Fibroblast of skin of left biceps (primary cell): ENCODE measurements around the gene FGGY.
"Not testable (repeated sequence)": the region's sequence is repeated elsewhere in the genome, so short reads cannot be mapped to it uniquely, and the experiment has no call there.

ENCODE experiments used
- DNase-seq, 2 experiments: peaks; one replicate each; pipeline ENCODE4 v3.0.0-alpha.2; 2013; ENCODE audit warnings: low read depth in 2 of 2

Gene FGGY

DNA sequence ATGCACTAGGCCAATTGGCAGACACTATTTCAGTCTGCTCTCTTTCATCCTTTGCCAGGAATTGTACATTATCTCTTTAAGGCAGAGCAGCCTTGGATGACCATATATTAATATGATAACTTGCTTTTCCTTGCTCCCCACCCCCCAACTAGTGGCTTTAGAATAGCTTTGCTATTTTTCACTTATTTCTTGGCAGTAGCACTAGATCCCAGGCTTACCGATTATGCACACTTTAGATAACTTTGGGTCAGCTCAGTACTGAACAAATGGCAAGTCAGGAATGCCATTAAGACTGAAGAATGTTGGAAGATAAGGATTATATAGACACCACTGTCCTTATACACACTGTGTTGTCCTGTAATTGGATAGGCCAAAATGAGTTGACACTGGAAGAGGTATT lies 146.4 kb downstream of the FGGY start:
- peak in 1 of 2 experiments; percentile 45 for DNase-seq

DNA sequence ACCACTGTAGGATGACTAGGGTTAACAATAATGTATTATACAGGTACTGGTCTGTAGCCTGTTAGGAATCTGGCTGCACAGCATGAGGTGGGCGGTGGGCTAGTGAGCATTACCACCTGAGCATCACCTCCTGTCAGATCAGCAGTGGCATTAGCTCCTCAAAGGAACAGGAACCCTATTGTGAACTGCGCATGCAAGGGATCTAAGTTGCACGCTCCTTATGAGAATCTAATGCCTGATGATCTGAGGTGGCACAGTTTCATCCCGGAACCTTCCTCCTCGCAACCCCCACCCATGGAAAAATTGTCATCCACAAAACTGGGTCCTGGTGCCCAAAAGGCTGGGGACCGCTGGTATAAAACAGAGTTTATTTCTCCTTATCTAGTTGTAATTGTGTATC lies 147.6 kb downstream of the FGGY start:
- DNase-seq = no peak

DNA sequence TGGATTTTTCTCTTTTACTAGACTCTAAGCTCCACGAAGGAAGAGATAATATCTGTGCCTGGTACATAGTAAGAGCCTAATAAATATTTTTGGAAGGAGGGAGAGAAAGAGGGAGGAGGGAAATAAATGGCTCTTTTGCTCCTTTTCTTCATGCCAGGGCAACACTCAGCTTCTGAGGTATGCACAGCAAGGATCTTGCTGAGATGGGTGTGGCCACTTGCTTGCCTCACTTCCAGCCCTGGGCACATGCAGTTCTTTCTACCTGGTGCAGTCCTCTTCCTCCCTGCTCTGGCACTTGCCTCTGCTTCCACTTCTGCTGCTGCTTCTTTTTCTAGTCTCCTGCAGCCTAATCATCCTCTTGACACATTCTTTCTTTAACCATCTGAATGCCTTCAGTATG lies 148.1 kb downstream of the FGGY start:
- DNase-seq = no peak

DNA sequence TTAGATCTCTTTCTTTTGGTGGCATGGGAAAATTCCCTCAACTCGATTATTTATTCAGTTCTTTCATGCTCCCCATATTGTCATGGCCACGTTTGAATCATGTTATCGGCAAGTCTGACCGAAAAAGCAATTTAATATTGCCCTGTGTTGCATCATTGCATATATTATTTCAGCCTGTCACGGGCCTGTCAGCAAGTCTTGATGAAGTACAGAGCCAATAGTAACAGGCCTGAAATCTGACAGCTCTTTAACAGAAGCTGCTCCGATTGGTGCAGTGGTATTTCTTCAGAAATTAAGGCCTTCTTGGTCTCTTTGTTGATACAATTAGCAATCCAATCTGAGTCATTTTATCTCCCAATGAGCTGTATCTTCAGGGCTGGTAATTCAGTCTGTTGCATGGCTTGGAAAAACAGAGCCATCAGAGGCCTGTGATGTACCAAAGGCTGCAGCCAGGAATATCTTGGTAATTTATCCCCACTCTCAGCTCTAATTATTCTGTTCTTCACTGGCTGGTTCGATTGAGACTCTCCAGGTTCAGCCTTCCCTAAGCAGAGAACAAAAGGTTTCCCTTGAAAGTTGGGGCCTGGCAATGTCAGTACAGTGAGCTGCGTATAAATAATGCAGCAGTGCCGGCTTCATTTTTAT lies 149.5 kb downstream of the FGGY start:
- DNase-seq = peak; percentile 96 to 98

DNA sequence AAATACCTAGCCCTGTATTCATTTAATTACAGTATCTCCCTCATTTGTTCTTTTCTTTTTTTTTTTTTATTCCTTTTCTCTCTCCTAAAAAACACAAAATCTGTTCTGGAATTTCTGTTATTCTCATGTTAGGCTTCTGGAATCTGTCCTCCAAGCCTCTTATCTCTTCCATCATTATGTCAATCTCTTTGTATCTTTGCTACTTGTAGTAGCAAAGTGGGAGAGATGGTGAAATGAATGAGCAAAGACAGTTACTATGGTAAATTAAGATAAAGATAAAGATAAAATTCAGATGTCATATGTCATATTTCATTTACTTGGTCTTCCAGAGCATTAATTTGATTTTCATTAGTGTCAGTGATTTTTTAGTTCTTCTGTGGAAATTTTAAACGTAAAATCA lies 155.1 kb downstream of the FGGY start:
- DNase-seq = no peak

DNA sequence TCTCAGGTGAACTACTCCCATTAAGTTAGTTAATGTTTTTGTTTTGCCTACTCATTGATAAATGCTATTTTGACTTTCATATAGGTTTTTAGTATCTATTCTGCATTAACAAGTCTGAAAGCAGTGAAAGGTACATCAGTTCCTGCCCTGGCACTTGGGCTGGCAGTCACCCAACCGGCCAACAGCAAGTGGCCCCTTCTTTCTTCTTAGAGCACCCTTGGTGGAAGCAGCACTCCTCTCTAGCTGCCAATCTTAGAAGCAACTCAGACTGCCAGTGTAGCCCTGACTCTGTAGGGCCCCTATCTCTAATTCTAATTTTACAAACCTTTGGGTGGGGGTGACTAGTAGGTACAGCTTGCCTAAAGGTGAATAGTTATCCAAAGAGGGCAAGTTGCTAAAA lies 155.7 kb downstream of the FGGY start:
- DNase-seq = no peak

DNA sequence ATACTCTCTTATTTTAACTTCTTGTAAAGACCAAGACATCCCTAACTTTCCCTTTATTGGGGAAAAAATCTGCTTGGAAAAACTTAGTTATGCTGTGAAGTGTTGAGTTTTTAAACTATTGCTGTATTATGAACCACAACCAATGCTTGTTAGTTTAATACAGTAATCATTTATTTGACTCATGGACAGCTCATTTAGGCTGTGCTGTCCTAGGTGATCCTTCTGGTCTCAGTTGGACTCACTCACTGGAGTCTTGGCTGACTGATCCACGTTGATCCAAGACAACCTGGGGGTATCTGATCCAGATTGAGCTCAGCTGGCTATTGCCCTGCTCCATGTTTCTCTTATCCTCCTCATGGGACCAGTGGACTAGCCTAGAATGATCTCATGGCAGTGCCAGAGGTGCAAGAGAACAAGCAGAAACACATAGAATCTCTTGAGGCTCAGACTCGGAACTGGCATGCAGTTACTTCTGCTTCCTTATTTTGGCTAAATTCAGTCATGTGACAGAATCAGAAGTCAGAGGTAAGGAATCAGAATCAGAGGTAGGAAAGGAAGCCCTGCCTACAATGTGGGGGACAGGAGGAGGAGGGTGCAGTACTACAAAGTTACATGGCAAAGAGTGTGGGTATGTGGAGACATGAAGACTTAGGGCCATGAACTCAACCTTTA lies 156.5 kb downstream of the FGGY start:
- DNase-seq = no peak

DNA sequence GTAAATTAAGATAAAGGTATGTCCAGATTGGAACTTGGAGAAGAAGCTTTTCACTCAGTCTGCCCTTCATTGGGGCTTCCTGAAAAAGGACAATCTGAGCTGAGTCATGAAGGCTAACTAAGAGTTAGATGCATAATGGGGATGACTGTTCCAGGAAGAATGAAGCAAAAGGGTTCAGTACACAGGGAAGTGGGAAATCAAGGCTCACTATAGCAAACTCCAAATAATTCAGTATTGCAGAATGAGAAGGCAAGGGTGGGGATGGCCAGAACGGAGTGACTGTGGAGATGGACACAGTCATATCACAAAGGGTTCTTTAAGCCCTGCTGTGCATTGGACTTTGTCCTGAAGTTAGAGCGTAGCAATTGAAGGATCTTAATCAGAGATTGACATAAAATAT lies 158.3 kb downstream of the FGGY start:
- peak in 1 of 2 experiments; percentile 28 for DNase-seq

DNA sequence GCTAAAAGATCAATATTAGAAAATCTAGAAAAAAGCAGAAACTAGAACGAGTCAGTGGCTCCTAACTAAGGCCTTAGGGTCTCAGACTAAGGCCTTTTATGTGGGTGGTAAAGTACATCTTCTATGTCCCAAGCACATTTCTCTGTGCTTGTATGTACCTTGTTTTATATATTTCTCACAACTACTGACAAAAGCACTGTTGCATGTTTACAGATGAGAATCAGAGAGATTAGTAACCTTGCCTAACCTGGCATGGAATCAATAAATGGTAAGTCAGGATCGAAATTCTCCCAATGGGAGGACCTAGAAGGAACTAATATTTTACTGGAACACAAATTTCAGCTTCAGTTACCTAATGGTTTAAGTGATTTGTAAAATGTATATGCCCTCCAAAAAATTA lies 160.9 kb downstream of the FGGY start:
- no peak for DNase-seq

DNA sequence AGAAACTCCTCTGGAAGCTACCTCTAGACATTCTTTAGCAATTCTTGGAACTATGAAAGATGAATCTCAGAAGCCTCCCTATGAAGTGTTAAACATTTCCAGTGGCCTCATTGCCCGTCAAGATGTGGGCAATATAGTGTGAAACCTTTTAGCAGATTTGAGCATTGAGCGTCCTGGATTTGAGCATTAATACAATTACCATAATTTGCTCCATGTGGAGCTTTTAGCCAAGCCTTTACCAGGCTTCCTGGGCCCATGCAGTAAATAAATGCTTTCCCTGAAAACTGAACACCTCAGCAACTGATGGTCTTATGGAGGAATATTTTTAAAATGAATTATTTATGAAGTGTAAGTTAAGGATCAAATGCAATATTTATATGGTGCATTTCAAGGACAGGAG lies 162.0 kb downstream of the FGGY start:
- no peak for DNase-seq

DNA sequence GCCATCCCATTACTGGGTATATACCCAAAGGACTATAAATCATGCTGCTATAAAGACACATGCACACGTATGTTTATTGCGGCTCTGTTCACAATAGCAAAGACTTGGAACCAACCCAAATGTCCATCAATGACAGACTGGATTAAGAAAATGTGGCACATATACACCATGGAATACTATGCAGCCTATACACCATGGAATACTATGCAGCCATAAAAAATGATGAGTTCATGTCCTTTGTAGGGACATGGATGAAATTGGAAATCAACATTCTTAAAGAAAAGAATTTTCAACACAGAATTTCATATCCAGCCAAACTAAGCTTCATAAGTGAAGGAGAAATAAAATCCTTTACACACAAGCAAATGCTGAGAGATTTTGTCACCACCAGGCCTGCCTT lies 166.0 kb downstream of the FGGY start:
- DNase-seq = not testable (repeated sequence)

DNA sequence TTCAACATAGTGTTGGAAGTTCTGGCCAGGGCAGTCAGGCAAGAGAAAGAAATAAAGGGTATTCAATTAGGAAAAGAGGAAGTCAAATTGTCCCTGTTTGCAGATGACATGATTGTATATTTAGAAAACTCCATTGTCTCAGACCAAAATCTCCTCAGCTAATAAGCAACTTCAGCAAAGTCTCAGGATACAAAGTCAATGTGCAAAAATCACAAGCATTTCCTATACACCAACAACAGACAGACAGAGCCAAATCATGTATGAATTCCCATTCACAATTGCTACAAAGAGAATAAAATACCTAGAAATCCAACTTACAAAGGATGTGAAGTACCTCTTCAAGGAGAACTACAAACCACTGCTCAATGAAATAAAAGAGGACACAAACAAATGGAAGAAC lies 168.6 kb downstream of the FGGY start:
- DNase-seq = not testable (repeated sequence)

DNA sequence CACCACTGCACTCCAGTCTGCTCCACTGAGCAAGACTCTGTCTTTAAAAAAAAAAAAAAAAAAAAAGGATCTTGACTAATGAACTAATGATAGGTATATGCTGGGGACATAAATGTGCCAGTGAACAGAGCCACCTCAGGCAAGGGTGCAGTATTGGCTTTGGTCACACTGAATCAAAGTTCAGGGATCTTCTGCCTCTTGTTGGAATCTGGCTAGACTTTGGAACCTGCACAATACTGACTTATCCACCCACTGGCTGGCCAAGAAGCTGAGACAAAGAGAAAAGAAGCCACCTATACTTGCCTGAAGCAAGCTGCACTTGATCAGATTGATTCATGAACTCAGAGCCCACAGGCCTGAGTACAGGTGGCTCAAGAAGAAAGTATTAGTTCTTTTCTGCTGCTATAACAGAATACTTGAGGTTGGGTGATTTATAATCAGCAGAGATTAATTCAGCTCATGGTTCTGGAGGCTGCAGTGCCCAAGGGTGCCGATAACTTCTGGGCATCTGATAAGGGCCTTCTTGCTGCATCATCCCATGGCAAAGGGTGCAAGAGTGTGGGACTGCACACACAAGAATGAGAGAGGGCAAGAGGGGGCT lies 172.0 kb downstream of the FGGY start:
- no peak for DNase-seq

DNA sequence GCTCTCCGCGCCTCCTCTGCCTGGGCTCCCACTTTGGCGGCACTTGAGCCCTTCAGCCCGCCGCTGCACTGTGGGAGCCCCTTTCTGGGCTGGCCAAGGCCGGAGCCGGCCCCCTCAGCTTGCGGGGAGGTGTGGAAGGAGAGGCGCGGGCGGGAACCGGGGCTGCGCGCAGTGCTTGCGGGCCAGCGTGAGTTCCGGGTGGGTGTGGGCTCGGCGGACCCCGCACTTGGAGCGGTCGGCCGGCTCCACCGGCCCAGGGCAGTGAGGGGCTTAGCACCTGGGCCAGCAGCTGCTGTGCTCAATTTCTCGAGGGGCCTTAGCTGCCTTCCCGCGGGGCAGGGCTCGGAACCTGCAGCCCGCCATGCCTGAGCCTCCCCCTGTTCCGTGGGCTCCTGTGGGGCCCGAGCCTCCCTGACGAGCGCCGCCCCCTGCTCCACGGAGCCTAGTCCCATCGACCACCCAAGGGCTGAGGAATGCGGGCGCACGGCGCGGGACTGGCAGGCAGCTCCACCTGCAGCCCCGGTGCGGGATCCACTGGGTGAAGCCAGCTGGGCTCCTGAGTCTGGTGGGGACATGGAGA lies 175.2 kb downstream of the FGGY start:
- not testable (repeated sequence) for DNase-seq

DNA sequence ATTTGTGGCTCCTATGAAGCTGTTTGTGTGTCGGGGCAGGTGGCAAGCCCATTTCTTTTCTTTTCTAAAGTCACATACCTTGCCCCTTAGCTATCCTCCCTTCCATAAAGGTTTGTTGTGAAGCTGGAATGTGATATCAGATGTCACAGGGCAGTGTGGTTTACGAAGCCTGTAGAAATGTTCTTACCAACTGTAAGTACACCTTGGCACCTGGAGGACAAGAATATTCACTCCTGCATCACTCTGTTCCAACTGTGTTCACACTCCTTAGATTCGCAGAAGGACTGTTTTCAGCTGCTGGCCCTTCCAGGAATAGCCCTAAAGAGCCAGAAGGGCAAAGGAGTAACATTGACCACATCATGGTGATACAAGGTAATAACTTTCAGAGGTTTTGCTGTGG lies 176.9 kb downstream of the FGGY start:
- no peak for DNase-seq

DNA sequence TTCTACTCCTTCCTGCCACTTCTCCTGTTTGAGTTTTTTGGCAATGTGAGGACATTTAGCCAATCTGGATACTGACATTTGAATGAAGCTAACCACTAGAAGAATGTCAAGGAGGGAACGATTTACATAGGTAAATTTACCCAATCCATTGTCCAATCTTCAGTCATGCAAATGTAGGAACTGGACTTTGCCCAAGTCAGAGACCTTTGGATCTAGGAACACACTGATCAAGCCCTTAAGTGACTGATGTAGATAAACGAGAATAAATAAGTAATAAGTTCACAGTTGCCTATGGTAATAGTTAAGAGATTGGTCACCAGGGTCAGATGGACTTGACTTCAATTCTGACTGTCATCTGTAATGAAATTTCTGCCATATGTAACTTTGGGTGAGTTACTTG lies 177.6 kb downstream of the FGGY start:
- no peak for DNase-seq

DNA sequence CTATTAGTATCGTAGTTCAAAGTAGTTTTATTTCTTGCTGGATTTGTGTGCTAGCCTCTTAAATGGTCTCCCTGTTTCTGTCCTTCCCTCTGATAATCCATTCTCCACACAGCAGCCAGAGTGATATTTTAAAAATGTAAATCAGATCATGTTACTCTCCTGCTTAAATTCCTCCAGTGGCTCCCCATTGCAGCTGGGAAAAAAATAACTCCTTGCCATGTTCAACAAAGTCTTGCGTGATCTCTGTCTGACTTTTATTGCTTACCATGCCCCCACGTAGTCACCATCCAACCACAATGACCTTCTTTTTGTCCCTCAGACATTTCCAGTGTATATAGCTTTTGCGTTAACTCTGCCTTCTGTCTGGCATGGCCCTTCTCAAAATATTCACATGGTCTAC lies 178.8 kb downstream of the FGGY start:
- DNase-seq = no peak

DNA sequence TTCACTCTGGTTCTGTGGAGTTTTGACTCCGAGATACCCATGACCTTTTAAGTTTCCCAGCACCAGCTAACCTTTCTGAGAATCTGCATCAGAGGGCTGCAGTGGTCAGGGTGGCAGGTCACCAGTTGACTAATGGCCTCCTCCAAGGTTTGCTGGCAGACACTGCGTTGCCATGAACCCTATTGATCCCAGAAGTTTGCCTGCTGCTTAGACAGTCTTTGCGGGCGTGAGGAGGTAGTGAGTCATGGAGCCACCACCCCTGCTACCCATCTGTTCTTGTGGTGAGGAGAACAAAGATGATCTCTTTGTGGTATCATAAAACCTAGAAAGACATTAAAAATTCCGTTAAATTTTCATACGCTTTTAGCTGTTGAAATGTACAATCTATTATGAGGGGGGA lies 180.4 kb downstream of the FGGY start:
- DNase-seq = peak; percentile 40 to 47

DNA sequence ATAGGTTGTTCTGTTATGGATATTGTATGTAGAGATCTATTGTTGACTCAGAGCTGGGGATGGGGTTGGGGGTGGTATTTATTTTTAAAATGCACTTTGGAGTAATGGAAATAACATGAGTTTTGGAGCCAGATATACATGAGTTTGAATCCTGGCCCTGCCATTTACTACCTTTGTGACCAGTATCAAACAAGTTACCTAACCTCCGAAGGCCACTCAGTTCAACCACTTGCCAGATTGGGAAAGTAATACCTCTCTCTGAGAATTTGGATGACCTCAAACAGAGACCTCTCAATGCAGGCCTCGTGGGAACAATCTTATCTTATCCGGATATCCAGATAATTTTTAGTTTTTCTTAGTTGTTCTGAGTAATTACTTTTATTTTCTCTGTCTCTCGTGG lies 181.0 kb downstream of the FGGY start:
- no peak for DNase-seq

DNA sequence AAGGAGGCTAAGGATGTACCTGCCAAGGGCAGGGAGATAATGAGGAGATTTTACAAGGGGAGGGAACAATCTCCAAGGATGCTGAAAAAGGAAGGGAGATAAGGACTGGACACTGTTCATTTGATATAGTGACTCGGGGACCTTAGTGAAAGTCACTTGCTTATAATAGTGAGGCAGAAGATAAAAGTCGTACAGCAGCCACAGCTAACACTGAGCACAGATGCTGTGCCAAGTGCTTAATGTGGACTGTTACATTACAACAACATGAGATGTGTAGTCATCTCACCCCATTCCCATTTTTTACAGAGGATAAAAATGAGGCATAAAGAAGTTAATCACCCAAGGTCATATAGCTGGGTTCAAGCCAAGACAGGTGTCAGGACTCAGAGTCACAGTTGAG lies 181.9 kb downstream of the FGGY start:
- no peak for DNase-seq

DNA sequence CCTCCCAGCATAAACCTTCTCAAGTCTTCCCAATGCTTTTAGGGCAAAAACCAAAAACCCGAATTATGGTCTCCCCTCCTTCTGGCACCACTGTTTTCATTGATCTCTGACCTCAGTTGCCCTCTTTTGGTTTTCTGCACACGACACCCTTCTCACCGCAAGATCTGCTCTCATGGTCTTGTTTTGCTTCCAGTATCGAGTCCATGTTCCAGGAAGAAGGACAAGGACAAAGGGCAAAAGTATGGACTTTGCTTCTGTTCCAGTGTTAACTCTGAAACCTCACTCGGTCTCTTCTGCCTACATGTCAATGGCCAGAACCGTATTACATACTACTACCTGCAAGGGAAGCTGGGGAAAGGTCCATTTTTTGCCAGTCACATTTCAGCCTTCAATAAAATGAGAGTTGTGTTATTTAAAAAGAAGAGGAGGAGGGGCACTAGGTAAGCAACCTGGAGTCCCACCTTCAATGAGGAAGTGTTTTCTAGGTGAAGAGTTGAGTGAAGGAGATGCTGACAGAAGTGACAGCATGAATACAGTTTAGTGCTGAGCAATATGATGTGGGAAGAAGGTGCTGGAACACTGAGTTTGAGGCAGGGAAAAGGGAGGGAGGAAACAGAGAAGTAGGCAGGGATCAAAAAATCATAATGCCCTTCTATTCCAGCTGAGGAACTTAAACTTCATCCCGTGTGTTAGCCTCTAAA lies 183.4 kb downstream of the FGGY start:
- no peak for DNase-seq

DNA sequence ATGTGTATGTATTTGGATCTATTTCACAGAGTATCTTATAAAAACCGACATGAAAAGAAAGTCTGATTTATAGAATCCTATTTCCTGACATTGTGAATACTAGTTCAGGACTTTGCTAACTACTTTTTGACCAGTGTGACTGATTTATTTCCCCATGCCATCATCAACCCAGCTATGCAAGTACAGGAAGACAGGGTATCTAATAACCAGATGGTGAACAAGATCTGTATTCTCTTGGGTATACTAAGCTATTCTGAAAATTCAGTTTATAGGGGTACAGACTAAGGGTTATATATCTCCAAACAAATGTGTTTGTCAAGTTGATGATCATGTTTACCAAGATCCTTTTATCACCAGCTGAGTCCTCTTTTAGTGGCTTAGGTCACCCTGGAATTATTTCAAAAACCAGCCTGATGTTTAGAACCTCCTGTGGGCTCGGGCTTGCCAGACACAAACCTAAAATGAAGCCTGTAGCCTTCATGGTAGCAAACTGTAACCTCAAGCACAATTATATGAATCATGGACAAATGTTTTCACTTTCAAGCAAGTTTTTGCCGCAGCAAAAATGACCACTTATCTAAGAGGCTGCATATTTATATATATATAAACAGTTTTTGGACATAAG lies 185.1 kb downstream of the FGGY start:
- DNase-seq = no peak
